Esophagus squamous epithelium (tissue), 4 donors: ENCODE data around the gene ARHGEF33.

Source experiments
- POLR2A ChIP-seq, 4 donors: fragments of 450-650 bp; IDR thresholded peaks; one replicate each; pipeline ENCODE4 v1.6.1; 2017; ENCODE audit warnings: antibody characterized with exemption in 4 of 4, mild to moderate bottlenecking in 4 of 4, moderate library complexity in 3 of 4
- TF ChIP-seq, protein P1 (sequence below), 6 experiments: fragments of 450-650 bp in 4 of 6; fragments of 200-600 bp in 2 of 6; sonication (generic) in 2 of 6; IDR thresholded peaks; one replicate each; pipeline ENCODE4 v1.5.1; 2016 to 2019; ENCODE audit warnings: antibody characterized with exemption in 6 of 6, mild to moderate bottlenecking in 4 of 6, moderate library complexity in 4 of 6

DNA sequence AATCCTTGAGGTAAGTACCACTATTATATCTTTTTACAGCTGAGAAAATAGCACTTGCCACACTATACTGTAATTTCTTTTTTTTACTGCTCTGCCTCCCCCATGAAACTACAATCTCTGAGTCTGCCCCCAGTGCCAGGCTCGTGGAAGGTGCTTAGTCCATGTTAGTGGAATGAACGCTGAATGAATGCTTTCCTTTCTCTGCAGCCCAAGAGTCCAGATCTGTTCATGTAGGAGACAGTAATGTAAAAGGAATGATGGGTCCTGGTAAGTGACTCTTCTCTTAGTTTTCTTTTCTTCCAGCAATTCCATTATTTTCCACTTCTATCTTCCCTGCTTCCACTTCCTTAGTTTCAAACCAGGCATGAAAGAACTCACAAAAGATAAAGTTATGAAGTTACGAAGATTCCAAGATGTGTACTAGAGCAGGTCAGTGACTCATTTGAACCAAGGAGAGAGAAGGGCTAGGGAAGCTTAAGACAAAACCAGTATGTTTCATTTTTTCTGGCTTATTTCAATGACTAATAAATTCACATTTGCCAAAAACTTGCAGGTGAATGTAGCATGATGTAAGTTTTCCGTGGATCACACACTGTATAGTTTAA is 46.0 kb downstream of the ARHGEF33 start:
- TF ChIP-seq POLR2A (IDR thresholded peaks at IDR 0.05): no peak
- TF ChIP-seq, protein P1, sequence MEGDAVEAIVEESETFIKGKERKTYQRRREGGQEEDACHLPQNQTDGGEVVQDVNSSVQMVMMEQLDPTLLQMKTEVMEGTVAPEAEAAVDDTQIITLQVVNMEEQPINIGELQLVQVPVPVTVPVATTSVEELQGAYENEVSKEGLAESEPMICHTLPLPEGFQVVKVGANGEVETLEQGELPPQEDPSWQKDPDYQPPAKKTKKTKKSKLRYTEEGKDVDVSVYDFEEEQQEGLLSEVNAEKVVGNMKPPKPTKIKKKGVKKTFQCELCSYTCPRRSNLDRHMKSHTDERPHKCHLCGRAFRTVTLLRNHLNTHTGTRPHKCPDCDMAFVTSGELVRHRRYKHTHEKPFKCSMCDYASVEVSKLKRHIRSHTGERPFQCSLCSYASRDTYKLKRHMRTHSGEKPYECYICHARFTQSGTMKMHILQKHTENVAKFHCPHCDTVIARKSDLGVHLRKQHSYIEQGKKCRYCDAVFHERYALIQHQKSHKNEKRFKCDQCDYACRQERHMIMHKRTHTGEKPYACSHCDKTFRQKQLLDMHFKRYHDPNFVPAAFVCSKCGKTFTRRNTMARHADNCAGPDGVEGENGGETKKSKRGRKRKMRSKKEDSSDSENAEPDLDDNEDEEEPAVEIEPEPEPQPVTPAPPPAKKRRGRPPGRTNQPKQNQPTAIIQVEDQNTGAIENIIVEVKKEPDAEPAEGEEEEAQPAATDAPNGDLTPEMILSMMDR (IDR thresholded peaks at IDR 0.05): no peak
